CD4-positive, alpha-beta T cell treated with Interleukin-6 for 4 hours (primary cell): Measurements from ENCODE around the gene MMP25.
A peak's percentile ranks its signal among the peaks of the same experiment; 100 is the strongest.

Source experiments
- DNase-seq: peaks from one replicate; pipeline ENCODE4 v3.0.0-alpha.2; 2020; ENCODE audit warnings: mixed read lengths

The MMP25 gene

GRCh38 chr16:3096362-3096761 is 50.0 kb downstream of the MMP25 start:
- no peak for DNase-seq

- no peak for DNase-seq
Observed at GRCh38 chr16:3097266-3097665, 50.9 kb downstream of the MMP25 start.

- no peak for DNase-seq
Observed at GRCh38 chr16:3098459-3099394, 52.4 kb downstream of the MMP25 start, which contains the start of gene ZSCAN10. TSS of gene ZSCAN10 (minus strand) at chr16:3099294. CDS start at chr16:3092937, 6,357 bp downstream.

- DNase-seq, result no peak
Observed at GRCh38 chr16:3099395-3099731, 53.0 kb downstream of the MMP25 start.

GRCh38 chr16:3099732-3100499 is 53.6 kb downstream of the MMP25 start:
- peak; percentile 97 for DNase-seq

- DNase-seq, result peak; percentile 60
Observed at GRCh38 chr16:3101018-3101840, 54.9 kb downstream of the MMP25 start.

GRCh38 chr16:3101841-3102470 is 55.6 kb downstream of the MMP25 start:
- DNase-seq, result peak; percentile 65

GRCh38 chr16:3106205-3106928 is 60.0 kb downstream of the MMP25 start:
- peak; percentile 94 for DNase-seq
